ENCODE data around the gene ACSS1. TPM values are rescaled to one million over a fixed set of nuclear protein-coding genes. Genes with fewer than 3 reads are reported as not detected.

ACSS1 gene
- total RNA-seq, 1 donor from 2014 or later = 32.0 TPM

GRCh38 chr20:24981282-24981681, 76.7 kb downstream of the ACSS1 start:
- intact Hi-C loops (cut with micrococcal nuclease) = no loop called here

DNA sequence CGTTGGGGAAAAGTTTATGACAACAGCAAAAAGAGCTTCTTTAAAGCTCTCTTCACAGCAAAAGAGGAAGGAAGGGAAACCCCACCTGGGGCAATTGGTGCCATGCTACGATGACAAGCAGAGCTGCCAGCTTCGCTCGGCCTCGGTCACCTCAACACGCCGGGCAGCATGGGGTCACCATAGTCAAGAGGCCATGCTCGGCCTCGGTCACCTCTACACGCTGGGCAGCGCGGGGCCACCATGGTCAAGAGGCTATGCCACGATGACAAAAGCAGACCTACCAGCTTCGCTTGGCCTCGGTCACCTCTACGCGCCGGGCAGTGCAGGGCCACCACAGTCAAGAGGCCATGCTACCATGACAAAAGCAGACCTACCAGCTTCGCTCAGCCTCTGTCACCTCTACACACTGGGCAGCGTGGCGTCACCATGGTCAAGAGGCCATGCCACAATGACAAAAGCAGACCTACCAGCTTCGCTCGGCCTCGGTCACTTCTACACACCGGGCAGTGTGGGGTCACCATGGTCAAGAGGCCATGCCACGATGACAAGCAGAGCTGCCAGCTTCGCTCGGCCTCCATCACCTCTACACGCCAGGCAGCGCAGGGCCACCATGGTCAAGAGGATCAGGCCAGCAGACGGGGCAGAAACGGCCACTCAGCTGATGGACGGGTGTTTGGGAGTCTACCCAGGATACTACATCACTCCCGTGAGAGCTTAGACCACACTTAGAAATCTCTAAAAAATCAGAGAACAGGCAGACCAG, 77.5 kb downstream of the ACSS1 start:
- intact Hi-C loops (cut with micrococcal nuclease) = no loop called here

- intact Hi-C loops (cut with micrococcal nuclease) = no loop called here
Observed at GRCh38 chr20:24979036-24979960, 78.6 kb downstream of the ACSS1 start.

DNA sequence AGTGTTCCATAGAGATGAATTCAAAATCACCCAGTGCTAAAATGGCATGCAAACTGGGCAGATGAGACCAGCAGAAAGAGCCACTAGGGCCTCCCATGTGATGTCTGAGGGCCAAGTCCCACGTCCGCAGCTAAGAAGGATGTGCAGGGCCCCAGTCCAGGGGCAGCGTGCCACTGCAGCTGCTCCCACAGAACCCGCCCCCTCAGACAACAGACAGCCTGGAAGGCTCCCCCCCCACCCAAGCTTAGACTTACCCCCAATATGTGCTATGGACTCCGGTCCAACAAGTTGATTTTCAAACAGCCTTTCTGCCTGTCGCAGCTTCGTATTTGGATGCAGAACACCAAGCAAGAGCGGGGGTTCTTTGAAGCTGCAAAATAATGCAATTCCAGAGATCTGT, 79.4 kb downstream of the ACSS1 start:
- intact Hi-C loops (cut with micrococcal nuclease) = no loop called here

- intact Hi-C loops (cut with micrococcal nuclease) = no loop called here
Observed at GRCh38 chr20:24977797-24978196, 80.1 kb downstream of the ACSS1 start.

DNA sequence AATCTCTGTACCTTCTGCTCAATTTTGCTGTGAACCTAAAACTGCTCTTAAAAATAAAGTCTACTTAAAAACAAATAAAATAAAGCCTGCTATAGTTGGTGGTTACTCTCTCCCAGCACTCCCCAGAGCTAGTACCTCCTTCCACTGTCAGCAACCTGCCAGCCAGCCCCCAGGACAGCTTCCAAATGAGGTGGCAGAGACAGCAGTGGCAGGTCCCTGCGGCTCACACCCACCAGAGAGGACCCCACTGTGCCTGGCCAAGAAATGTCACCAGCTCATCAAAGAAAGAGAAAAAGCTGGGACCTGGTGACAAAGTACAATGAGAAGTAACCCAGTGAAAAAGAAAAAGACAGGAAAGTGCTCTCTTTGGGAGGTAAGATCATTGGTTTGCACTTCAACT, 80.6 kb downstream of the ACSS1 start:
- intact Hi-C loops (cut with micrococcal nuclease) = no loop called here

DNA sequence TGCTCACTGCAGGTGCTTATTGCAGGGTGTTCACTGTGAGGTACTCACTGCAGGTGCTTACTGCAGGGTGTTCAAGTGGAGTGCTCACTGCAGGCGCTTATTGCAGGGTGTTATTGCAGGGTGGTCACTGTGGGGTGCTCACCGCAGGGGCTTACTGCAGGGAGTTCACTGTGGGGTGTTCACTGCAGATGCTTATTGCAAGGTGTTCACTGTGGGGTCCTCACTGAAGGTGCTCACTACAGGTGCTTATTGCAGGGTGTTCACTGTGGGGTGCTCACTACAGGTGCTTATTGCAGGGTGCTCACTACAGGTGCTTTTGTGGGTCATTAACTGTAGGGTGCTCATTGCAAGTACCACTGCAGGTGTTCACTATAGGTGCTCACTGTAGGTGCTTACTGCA, 85.6 kb downstream of the ACSS1 start:
- intact Hi-C loops (cut with micrococcal nuclease) = no loop called here

DNA sequence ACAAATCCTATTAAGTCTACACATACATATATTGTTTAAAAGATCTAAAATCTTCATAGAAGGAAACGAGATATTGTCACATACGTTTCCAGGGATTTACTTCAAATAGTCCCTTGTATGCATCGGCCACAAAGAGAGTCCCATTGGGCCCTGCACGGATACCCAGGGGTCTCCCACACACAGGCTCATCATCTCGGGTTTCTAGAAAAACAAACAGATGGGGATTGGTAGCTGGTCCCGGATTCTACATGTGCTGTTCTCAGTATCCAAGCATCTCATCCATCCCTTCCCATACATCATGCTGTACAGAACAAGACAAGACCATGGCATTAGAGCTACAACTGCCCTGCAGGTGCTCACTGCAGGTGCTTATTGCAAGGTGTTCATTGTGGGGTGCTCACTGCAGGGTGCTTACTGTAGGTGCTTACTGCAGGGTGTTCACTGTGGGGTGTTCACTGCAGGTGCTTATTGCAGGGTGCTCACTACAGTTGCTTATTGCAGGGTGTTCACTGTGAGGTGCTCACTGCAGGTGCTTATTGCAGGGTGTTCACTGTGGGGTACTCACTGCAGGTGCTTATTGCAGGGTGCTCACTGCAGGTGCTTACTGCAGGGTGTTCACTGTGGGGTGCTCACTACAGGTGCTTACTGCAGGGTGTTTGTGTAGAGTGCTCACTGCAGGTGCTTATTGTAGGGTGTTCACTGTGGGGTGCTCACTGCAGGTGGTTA, 86.4 kb downstream of the ACSS1 start:
- intact Hi-C loops (cut with micrococcal nuclease) = no loop called here

- intact Hi-C loops (cut with micrococcal nuclease) = no loop called here
Observed at GRCh38 chr20:24970754-24971153, 87.2 kb downstream of the ACSS1 start.

GRCh38 chr20:24970030-24970553, 87.8 kb downstream of the ACSS1 start:
- intact Hi-C loops (cut with micrococcal nuclease) = no loop called here

DNA sequence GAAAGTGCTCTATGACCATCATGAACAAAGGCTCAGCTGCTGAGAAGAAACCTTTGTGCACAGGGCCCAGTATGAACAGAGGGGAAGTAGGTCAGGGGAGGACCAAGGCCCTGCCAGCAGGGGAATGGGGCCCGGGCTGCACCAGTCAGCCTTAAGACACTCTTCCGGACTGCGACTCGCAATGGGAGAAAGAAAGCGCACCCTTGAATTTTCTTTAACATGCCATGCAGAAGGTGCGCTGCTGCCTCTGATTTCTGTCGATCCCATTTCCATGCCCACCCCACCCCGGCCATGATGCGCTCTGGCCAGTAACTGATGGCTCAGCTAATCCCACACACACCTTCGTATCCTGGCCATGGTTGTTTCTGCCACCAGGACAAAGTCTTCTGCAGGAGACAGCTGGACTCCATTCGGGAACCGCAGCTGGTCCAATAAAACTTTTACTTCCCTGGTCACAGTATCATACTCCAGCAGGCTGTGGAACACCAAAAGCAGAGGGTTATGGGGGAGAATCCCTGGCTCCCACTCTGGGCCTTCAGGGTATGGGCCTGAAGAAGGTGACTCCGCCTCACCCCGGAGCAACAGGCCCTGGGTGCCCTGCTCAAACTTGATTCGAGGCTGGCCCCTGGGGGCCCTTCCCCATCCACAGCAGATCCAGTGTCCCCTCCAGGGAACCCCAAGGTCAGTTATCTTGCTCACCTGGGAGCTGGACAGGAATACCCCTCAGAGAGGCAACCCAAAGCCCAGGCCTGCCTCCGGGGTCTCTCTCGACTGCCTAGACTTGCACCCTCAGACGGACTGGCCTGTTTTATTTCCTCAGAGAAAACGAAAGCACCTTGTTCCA, 88.5 kb downstream of the ACSS1 start:
- intact Hi-C loops (cut with micrococcal nuclease) = no loop called here

GRCh38 chr20:24968278-24968800, 89.6 kb downstream of the ACSS1 start:
- intact Hi-C loops (cut with micrococcal nuclease) = no loop called here

DNA sequence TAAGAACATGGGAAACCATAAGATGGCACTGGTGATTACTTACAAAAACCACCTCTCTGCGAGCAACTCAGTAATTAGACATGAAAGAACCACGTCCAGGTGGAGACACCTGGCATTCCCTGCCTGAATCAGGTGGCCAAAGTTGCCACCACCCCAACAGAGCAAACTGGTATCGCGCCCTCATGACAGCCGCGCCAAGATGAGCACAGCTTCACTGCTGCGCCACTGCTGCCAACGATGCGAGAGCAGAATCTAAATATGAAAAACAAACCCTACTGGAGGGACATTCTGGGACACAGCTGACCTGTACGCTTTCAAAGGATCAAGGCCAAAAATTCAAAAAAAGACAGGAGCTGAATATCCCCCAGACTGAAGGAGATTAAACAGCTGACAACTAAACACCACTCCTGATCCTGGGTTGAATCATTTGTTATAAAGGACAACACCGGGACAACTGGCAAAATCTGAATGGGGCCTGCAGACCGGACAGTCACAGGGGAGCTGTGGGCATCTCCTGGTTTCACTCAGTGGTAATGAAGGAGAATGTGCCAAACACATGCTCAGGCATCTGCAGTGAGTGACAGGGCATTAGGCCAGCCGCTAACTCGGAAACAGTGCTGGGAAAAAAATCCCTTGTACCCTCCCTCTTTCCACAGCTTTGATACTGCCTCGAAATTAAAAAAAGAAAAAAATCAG, 91.5 kb downstream of the ACSS1 start:
- intact Hi-C loops (cut with micrococcal nuclease) = no loop called here

- intact Hi-C loops (cut with micrococcal nuclease) = no loop called here
Observed at GRCh38 chr20:24965065-24965919, 92.6 kb downstream of the ACSS1 start.

DNA sequence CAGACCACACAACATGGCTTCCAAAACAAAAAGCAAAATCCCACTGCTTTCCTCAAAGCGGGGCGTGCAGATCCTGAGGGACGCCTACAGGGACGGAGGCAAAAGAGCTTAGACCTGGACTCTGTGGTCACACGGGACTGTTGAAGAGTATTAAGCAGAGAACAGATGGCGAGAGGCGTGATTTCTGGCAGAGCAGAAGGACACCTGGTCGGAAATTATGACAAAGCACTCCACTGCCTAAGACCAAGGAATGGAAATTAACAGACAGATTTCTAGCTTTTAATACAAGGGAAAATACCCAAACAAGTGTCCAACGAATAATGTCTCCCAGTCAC, 93.5 kb downstream of the ACSS1 start:
- intact Hi-C loops (cut with micrococcal nuclease) = no loop called here

- intact Hi-C loops (cut with micrococcal nuclease) = no loop called here
Observed at GRCh38 chr20:24963672-24964505, 94.0 kb downstream of the ACSS1 start.

DNA sequence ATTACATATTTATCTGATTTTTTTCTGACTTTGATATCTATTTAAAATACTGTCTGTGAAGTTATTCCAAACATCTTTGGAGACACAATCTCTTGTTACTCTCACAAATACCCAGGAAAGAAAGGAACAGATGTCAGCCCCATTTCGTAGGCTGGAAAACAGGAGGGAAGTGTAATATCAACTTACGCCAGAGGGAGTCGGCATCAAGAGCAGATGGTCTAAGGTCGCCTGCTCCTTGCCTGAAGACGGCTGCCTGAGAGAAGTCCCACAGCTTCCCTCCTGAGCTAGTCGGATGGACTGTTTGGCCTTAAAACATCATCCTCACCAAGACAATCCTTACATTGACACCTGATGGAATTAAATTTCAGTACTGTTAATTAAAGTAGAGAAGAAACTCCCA, 95.4 kb downstream of the ACSS1 start:
- intact Hi-C loops (cut with micrococcal nuclease) = no loop called here

DNA sequence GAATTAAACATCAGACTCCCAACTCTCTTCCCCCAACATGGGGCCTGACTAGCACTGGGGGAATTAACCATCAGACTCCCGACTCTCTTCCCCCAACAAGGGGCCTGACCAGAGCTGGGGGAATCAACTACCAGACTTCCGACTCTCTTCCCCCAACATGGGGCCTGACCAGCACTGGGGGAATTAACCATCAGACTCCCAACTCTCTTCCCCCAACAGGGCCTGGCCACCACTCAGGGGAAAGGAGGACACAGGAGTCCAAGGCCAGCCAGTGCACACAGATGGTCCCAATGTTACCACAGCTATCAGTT, 95.8 kb downstream of the ACSS1 start:
- intact Hi-C loops (cut with micrococcal nuclease) = no loop called here

Data from T-helper 2 cell treated with Interferon-gamma antibody and Interleukin-4, amounts not matched to agents 100 ng/mL and 5 ng/mL, for 36 hours (primary cell).